Measurements from ENCODE around the gene DCDC1.

The DCDC1 gene

GRCh38 chr11:30911247-30911646, 458.3 kb downstream of the DCDC1 start:
- DNase-seq (ENCODE audit: low read depth, low spot score) = no peak

GRCh38 chr11:30908857-30909256, 460.7 kb downstream of the DCDC1 start:
- DNase-seq (ENCODE audit: low read depth, low spot score) = no peak

- no peak for DNase-seq (ENCODE audit: low read depth, low spot score)
Observed at GRCh38 chr11:30908272-30908671, 461.3 kb downstream of the DCDC1 start.

GRCh38 chr11:30902929-30903328, 466.6 kb downstream of the DCDC1 start:
- no peak for DNase-seq (ENCODE audit: low read depth, low spot score)

GRCh38 chr11:30895046-30895445, 474.5 kb downstream of the DCDC1 start:
- DNase-seq (ENCODE audit: low read depth, low spot score) = no peak

GRCh38 chr11:30893318-30893717, 476.2 kb downstream of the DCDC1 start:
- no peak for DNase-seq (ENCODE audit: low read depth, low spot score)

GRCh38 chr11:30889143-30889794, 480.3 kb downstream of the DCDC1 start:
- no peak for DNase-seq (ENCODE audit: low read depth, low spot score)

GRCh38 chr11:30879322-30880005, 490.1 kb downstream of the DCDC1 start:
- DNase-seq (ENCODE audit: low read depth, low spot score) = no peak

GRCh38 chr11:30878400-30878799, 491.1 kb downstream of the DCDC1 start:
- no peak for DNase-seq (ENCODE audit: low read depth, low spot score)

GRCh38 chr11:30876663-30877396, 492.7 kb downstream of the DCDC1 start:
- no peak for DNase-seq (ENCODE audit: low read depth, low spot score)

GRCh38 chr11:30876228-30876627, 493.3 kb downstream of the DCDC1 start:
- no peak for DNase-seq (ENCODE audit: low read depth, low spot score)

- DNase-seq (ENCODE audit: low read depth, low spot score) = no peak
Observed at GRCh38 chr11:30875806-30876205, 493.7 kb downstream of the DCDC1 start.

- no peak for DNase-seq (ENCODE audit: low read depth, low spot score)
Observed at GRCh38 chr11:30873924-30874610, 495.5 kb downstream of the DCDC1 start.

GRCh38 chr11:30868626-30869081, 500.9 kb downstream of the DCDC1 start:
- DNase-seq (ENCODE audit: low read depth, low spot score) = no peak

GRCh38 chr11:30863209-30863608, 506.3 kb downstream of the DCDC1 start:
- no peak for DNase-seq (ENCODE audit: low read depth, low spot score)

GRCh38 chr11:30861531-30861930, 508.0 kb downstream of the DCDC1 start:
- no peak for DNase-seq (ENCODE audit: low read depth, low spot score)

GRCh38 chr11:30861064-30861463, 508.5 kb downstream of the DCDC1 start:
- DNase-seq (ENCODE audit: low read depth, low spot score) = no peak

- DNase-seq (ENCODE audit: low read depth, low spot score) = no peak
Observed at GRCh38 chr11:30860146-30860545, 509.4 kb downstream of the DCDC1 start.

- DNase-seq (ENCODE audit: low read depth, low spot score) = no peak
Observed at GRCh38 chr11:30859669-30860068, 509.9 kb downstream of the DCDC1 start.

GRCh38 chr11:30855383-30856006, 514.0 kb downstream of the DCDC1 start:
- no peak for DNase-seq (ENCODE audit: low read depth, low spot score)

GRCh38 chr11:30853439-30853838, 516.1 kb downstream of the DCDC1 start:
- no peak for DNase-seq (ENCODE audit: low read depth, low spot score)

- no peak for DNase-seq (ENCODE audit: low read depth, low spot score)
Observed at GRCh38 chr11:30852645-30853044, 516.9 kb downstream of the DCDC1 start.
